Hepatocyte (in vitro differentiated cells): ENCODE data around the gene TRIM52.
"Not testable (repeated sequence)": the region's sequence is repeated elsewhere in the genome, so short reads cannot be mapped to it uniquely, and the experiment has no call there.

ENCODE experiments used
- EZH2 ChIP-seq: fragments of 200-600 bp; sonication (generic); IDR thresholded peaks from 2 replicates; pipeline ENCODE4 v1.6.1; 2016; ENCODE audit warnings: antibody characterized with exemption, mild to moderate bottlenecking, borderline replicate concordance
- TF ChIP-seq, protein P1 (sequence below): fragments of 200-600 bp; sonication (generic); IDR thresholded peaks from 2 replicates; pipeline ENCODE4 v1.5.1; 2016; ENCODE audit warnings: antibody characterized with exemption, mild to moderate bottlenecking; ENCODE audit not compliant: poor library complexity

DNA sequence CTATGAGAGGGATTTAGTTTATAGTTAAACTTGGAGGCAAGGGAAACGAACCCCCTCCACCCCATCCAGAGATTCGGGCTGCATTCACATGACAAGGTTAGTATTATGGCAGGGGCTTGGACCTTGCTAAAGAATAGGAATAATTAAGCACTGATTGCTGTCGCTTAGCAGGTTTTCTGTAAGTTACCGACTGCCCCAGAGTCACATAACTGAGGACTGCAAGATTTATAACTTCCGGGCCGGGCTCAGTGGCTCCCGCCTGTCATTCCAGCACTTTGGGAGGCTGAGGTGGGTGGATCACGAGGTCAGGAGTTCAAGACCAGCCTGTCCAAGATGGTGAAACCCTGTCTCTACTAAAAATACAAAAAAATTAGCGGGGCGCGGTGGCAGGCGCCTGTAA, 7.0 kb upstream of the TRIM52 start:
- TF ChIP-seq, protein P1, sequence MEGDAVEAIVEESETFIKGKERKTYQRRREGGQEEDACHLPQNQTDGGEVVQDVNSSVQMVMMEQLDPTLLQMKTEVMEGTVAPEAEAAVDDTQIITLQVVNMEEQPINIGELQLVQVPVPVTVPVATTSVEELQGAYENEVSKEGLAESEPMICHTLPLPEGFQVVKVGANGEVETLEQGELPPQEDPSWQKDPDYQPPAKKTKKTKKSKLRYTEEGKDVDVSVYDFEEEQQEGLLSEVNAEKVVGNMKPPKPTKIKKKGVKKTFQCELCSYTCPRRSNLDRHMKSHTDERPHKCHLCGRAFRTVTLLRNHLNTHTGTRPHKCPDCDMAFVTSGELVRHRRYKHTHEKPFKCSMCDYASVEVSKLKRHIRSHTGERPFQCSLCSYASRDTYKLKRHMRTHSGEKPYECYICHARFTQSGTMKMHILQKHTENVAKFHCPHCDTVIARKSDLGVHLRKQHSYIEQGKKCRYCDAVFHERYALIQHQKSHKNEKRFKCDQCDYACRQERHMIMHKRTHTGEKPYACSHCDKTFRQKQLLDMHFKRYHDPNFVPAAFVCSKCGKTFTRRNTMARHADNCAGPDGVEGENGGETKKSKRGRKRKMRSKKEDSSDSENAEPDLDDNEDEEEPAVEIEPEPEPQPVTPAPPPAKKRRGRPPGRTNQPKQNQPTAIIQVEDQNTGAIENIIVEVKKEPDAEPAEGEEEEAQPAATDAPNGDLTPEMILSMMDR, result not testable (repeated sequence)
- TF ChIP-seq EZH2, result not testable (repeated sequence)
